Renal cortical epithelial cell (primary cell): ENCODE results near the gene PAGE2B. TPM values are rescaled to one million over a fixed set of nuclear protein-coding genes. Genes with fewer than 3 reads are reported as not detected.
"Not testable (repeated sequence)": the region's sequence is repeated elsewhere in the genome, so short reads cannot be mapped to it uniquely, and the experiment has no call there.

Experiments
- DNase-seq: peaks from one replicate; pipeline ENCODE4 v3.0.0-alpha.2; 2011; ENCODE audit warnings: low read depth
- total RNA-seq: library from RNA; depleted of rRNA; stranded (reverse); fragments of >200 nt; gene quantifications from 2 replicates; pipeline ENCODE4 v1.2.3, GENCODE V29; 2014

Gene PAGE2B
- total RNA-seq, result not detected in 2 replicates

- DNase-seq, result no peak
These were observed at the start of gene PAGE2B for GRCh38 chrX:55074851-55075467. PAGE2B (plus strand) TSS chrX:55075030; CDS start chrX:55076042, 1,012 bp downstream.

GRCh38 chrX:55026143-55026542, 48.7 kb upstream of the PAGE2B start:
- DNase-seq, result peak; percentile 55

GRCh38 chrX:55026840-55027239, 48.0 kb upstream of the PAGE2B start:
- DNase-seq, result no peak

GRCh38 chrX:55028040-55028439, 46.8 kb upstream of the PAGE2B start:
- DNase-seq, result no peak

GRCh38 chrX:55028611-55029010, 46.2 kb upstream of the PAGE2B start:
- DNase-seq, result no peak

- no peak for DNase-seq
These were observed 45.5 kb upstream of the PAGE2B start for GRCh38 chrX:55029291-55029690.

- DNase-seq, result no peak
These were observed 44.3 kb upstream of the PAGE2B start, which contains the start of gene ALAS2 for GRCh38 chrX:55030271-55031205. ALAS2 (minus strand) TSS chrX:55030977; CDS start chrX:55026000, 4,977 bp downstream.

GRCh38 chrX:55033429-55033828, 41.4 kb upstream of the PAGE2B start:
- DNase-seq, result peak; percentile 87

GRCh38 chrX:55039471-55039870, 35.4 kb upstream of the PAGE2B start:
- no peak for DNase-seq

GRCh38 chrX:55041514-55041913, 33.3 kb upstream of the PAGE2B start:
- no peak for DNase-seq

GRCh38 chrX:55050599-55050998, 24.2 kb upstream of the PAGE2B start:
- not testable (repeated sequence) for DNase-seq

- peak; percentile 0 for DNase-seq
These were observed 17.8 kb upstream of the PAGE2B start for GRCh38 chrX:55056820-55057674.

GRCh38 chrX:55057675-55058249, 17.1 kb upstream of the PAGE2B start:
- DNase-seq, result peak; percentile 26

- not testable (repeated sequence) for DNase-seq
These were observed 7.7 kb upstream of the PAGE2B start for GRCh38 chrX:55067180-55067579.

- DNase-seq, result no peak
These were observed 2.5 kb upstream of the PAGE2B start for GRCh38 chrX:55072286-55072685.

GRCh38 chrX:55088795-55089489, 14.1 kb downstream of the PAGE2B start, which contains the start of gene PAGE2:
PAGE2 (plus strand) TSS chrX:55089018; CDS start chrX:55090021, 1,003 bp downstream.
- no peak for DNase-seq

GRCh38 chrX:55098691-55099090, 23.9 kb downstream of the PAGE2B start:
- DNase-seq, result no peak

GRCh38 chrX:55099162-55099561, 24.3 kb downstream of the PAGE2B start:
- DNase-seq, result no peak

GRCh38 chrX:55102754-55103153, 27.9 kb downstream of the PAGE2B start:
- DNase-seq, result no peak

- DNase-seq, result no peak
These were observed 32.4 kb downstream of the PAGE2B start for GRCh38 chrX:55107262-55107661.

GRCh38 chrX:55107911-55108310, 33.1 kb downstream of the PAGE2B start:
- DNase-seq, result peak; percentile 0
